Suppressor macrophage treated with lipopolysaccharide for 4 hours (primary cell): ENCODE data around the gene FCHSD2.
"Not testable (repeated sequence)": the region's sequence is repeated elsewhere in the genome, so short reads cannot be mapped to it uniquely, and the experiment has no call there.

Experiments used
- DNase-seq: peaks from one replicate; pipeline ENCODE4 v3.0.0-alpha.2; 2020

The FCHSD2 gene

GRCh38 chr11:72813740-72814285 lies 328.3 kb downstream of the FCHSD2 start:
- peak; percentile 91 for DNase-seq

- peak; percentile 71 for DNase-seq
These were observed 329.0 kb downstream of the FCHSD2 start for GRCh38 chr11:72812967-72813739.

GRCh38 chr11:72812604-72812966 lies 329.5 kb downstream of the FCHSD2 start:
- DNase-seq = no peak

- peak; percentile 39 for DNase-seq
These were observed 330.4 kb downstream of the FCHSD2 start for GRCh38 chr11:72811686-72812085.

GRCh38 chr11:72808331-72808798 lies 333.8 kb downstream of the FCHSD2 start:
- peak; percentile 76 for DNase-seq

GRCh38 chr11:72807792-72808191 lies 334.3 kb downstream of the FCHSD2 start:
- DNase-seq = peak; percentile 62

GRCh38 chr11:72807021-72807693 lies 335.0 kb downstream of the FCHSD2 start:
- peak; percentile 84 for DNase-seq

GRCh38 chr11:72806378-72806777 lies 335.7 kb downstream of the FCHSD2 start:
- DNase-seq = not testable (repeated sequence)

GRCh38 chr11:72805216-72805615 lies 336.9 kb downstream of the FCHSD2 start:
- peak; percentile 90 for DNase-seq

GRCh38 chr11:72802822-72803221 lies 339.3 kb downstream of the FCHSD2 start:
- no peak for DNase-seq

- no peak for DNase-seq
These were observed 342.7 kb downstream of the FCHSD2 start for GRCh38 chr11:72799441-72799840.

GRCh38 chr11:72798361-72798760 lies 343.8 kb downstream of the FCHSD2 start:
- DNase-seq = no peak

- DNase-seq = peak; percentile 100
These were observed 348.4 kb downstream of the FCHSD2 start, which contains the start of gene STARD10 for GRCh38 chr11:72793425-72794367. Gene STARD10, minus strand, starts transcription at chr11:72794047. Its CDS starts 12,866 bp downstream, at chr11:72781181.

- DNase-seq = no peak
These were observed 349.1 kb downstream of the FCHSD2 start for GRCh38 chr11:72793076-72793424.

GRCh38 chr11:72792437-72793021 lies 349.6 kb downstream of the FCHSD2 start:
- no peak for DNase-seq

GRCh38 chr11:72791228-72791627 lies 350.9 kb downstream of the FCHSD2 start:
- DNase-seq = not testable (repeated sequence)

- no peak for DNase-seq
These were observed 352.5 kb downstream of the FCHSD2 start for GRCh38 chr11:72789493-72790131.

GRCh38 chr11:72788241-72788640 lies 353.9 kb downstream of the FCHSD2 start:
- no peak for DNase-seq

- DNase-seq = peak; percentile 53
These were observed 354.7 kb downstream of the FCHSD2 start for GRCh38 chr11:72787216-72788104.
